HG02884 (cell line): ENCODE results near the gene MED22.

Experiments used
- ATAC-seq: cut with Tn5 transposase; IDR thresholded peaks from one replicate; pipeline ENCODE4 v1.9.1; 2021; ENCODE audit warnings: mild to moderate bottlenecking, moderate library complexity; ENCODE audit not compliant: unreplicated experiment

The MED22 gene

DNA sequence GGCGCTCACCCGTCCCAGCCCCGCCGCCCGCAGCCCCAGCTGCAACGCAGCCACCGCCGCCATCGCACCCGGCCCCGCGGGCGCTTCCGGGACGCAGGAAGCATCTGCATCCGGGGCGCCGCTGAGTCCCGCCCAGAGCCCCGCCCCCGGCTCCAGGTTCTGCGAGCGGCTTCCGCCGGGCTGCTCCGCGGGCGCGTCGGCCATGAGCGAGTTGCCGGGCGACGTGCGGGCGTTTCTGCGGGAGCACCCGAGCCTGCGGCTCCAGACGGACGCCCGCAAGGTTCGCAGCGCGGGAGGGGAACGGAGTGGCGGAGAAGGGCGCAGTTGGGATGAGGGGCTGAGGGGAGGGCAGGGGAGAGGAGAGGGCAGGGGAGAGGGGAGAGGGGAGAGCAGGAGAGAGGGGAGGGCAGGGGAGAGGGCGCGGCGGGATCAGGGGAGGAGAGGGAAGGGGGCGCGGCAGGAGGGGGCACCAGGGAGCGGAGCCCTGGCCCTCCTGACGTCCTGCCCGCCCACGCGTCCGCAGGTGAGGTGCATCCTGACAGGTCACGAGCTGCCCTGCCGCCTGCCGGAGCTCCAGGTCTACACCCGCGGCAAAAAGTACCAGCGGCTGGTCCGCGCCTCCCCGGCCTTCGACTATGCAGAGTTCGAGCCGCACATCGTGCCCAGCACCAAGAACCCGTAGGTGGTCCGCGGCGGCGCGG lies 8.6 kb upstream of the MED22 start, which contains the start of the genes SURF1 and SURF2:
TSS of gene SURF1 (minus strand) at position 97 of the 701 bp plus-strand sequence. CDS start at position 63, 34 bp downstream.
TSS of gene SURF2 (plus strand) at position 160 of the 701 bp plus-strand sequence. CDS start at position 203, 43 bp downstream.
- ATAC-seq = no peak

DNA sequence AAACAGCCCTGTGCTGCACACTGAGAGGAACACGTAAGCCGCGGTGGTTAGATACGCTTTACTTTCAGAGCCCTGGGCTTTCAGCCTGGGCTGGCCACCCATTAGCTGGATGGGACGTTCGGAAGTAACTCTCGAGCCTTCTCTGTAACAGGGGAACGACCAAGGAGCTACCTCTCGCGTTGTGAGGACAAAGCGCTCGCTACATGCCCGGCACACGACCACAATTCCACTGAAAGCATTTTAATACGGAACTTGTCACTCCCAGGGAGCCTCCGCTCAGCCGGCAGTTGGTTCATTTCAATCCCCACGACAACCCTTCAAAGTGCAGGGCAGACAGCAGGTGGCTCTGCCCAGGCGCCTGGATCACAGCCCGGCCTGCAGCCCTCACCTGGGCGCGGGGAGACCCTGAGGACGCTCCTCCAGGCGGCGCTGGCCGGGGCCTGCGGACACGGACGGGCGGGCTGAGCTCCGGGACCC lies 8.0 kb upstream of the MED22 start:
- no peak for ATAC-seq

DNA sequence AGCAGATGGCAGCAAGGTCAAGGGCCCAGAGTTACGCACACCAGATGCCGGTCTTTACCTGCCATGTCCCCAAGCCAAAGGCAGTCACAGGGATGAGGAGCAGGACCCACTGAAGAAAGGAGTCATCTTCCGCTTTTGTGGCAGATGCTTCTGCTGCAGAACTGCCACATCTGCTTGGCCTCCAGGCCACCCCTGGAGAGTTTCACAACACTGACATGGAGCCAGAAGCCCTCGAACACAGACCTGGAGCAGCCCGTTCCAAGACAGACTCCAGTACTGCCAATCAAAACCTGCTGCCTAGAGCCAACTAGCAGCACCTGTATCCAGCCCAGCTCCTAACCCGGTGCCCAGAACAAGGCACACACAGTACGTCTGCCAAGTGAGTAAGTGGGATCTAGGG lies 6.8 kb upstream of the MED22 start:
- no peak for ATAC-seq

DNA sequence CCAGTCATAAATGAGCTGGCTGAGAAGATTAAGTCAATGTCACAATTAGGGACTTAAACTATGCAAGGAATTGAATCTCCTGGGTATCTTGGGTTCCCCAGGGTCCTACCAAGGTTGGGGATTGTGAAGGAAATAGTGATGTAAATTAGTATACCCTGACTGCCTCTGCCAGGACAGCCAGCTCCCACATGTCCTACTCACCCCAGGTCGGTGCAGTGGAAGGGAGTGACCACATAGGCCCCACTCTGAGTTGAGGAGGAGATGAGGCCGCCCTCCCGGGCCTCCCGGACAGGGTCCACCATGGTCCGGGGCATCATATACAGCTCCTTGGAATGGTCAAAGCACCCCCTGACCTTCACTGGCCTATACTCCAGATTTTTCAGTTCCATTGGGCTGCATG lies 5.6 kb upstream of the MED22 start:
- no peak for ATAC-seq

DNA sequence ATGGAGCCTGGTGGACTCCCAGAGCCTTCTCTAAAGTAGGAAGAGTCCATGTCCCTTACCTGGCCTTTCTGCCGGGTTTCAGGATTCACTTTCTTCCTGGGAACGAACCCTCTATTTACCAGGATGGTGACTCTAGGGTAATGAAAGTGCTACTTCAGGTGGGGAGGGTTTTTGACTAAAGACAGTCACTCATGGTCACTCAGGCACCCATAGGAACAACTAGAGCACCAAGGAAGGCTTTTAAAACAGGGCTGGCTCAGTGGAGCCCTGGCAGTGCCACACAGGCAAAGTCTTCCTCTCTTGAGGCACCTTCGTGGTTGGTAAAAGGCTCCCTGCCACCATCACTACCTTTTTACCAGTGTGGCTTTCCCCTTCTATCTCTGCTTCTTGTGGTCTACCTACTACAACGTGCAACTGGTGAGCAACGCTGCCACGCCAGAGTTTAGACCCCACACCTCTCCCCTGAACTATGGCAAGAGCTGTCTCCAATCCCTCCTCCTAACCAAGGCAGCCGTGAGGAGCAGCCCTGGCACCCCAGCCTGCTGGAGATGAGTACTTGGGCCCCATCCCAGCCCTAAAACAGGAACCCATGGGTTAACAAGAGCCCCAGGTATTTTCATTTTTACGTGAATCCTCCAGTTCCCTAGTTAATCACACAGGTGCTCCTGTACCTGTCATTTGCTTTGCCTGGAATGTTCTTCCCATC lies 4.9 kb upstream of the MED22 start:
- no peak for ATAC-seq

DNA sequence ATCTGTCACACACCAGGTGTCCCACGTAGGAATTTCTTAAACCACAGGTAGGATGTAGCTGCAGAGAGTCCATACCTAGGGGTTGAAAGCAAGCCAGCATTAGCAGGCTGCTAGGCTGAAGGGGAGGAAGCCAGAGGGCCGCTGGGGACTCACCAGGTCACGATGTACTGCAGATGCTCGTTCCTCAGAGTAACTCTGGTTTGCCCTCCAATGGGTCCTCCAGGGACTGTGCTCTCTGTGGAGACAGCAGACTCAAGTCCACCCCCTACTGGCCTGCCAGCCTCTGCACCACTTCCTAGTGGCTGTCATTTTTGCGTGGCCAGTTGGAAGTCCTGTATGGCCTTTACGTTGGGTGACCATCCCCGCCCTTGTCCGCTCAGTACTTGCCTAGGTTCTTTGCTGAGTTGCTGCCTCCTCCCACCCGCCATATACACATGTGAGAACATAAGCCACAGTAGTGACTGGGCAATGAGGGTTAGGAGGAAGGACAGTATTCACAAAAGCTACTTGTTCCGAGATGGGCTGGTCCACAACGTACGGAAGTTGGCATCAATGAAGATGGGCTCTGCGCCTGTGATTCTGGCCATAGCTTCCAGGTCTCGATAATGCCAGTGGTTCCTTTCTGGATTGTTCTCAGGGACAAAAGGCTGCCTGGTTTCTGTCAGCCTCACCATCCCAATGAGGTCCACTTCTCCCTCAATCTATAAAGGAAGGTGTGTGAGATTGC lies 4.1 kb upstream of the MED22 start:
- no peak for ATAC-seq

DNA sequence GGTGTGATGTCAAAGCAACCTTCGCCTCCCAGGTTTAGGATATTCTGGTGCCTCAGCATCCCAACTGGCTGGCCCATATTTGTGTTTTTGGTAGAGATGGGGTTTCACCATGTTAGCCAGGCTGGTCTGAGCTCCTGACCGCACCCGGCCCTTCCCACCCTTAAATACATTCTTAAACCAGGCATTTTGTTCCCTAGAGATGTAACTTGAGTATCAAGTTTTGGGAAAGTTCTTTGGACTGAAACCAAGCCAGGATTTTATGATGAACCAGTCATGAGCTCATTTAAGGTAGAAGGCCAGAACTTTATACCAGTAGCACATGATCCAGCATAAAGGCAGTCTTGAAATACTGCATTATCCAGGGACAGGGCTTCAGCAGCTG lies 3.6 kb upstream of the MED22 start:
- no peak for ATAC-seq

DNA sequence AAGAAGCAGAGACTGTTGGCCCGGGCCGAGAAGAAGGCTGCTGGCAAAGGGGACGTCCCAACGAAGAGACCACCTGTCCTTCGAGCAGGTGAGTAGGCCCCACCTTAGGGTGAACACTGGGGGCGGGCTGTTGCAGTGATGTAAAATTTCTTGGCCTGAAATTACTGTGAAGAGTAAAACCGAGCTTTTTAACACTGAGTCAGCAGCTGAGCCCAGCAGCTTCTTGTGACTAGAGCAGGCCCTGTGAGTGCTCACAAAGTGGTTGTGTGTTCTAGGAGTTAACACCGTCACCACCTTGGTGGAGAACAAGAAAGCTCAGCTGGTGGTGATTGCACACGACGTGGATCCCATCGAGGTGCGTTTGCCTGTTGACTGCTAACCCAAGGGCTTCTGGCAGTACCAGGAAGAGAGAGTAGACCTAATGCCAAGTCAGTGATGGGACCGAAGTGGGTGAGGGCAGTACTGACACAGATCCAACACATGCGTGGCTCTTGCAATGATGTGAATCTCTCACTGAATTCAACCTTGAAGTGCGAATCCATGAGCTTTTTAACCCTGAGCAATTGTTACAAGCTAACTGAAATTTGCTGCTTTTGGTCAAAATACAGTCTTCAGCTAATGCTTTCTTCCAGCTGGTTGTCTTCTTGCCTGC lies 2.2 kb upstream of the MED22 start:
- ATAC-seq = no peak

DNA sequence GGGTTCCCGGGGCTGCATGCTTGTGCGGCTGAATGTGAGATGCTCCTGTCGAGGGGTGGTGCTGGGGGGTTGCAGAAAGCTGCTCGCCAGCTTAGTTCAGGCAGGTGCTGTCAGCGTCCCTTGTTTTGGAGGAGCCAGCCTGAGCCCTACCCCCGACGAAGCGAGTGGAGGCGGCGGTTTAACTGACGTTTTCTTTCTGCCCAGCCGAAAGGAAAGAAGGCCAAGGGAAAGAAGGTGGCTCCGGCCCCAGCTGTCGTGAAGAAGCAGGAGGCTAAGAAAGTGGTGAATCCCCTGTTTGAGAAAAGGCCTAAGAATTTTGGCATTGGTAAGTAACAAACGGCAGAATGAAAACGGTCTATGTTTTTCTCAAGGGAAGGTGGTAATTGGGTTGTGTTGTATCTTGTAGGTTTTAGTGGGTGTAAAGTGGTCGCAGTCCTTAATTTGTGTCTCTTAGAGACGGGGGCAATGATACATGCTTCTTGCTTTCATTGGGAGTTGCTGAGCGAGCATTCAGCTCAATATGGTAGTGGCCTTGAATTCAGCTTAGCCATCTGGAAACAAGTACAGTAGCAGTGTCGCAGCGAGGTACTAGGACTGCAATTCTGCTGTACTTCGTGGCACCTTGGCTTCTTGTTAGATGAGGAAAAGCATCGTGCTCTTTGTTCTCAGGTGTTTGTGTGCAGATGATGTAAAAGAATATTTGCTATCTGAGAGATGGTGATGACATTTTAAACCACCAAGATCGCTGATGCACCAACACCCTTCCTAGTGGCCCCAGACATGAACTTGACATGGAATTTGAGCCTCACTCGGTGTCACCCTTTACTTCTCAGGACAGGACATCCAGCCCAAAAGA lies 1.0 kb upstream of the MED22 start:
- ATAC-seq = no peak

DNA sequence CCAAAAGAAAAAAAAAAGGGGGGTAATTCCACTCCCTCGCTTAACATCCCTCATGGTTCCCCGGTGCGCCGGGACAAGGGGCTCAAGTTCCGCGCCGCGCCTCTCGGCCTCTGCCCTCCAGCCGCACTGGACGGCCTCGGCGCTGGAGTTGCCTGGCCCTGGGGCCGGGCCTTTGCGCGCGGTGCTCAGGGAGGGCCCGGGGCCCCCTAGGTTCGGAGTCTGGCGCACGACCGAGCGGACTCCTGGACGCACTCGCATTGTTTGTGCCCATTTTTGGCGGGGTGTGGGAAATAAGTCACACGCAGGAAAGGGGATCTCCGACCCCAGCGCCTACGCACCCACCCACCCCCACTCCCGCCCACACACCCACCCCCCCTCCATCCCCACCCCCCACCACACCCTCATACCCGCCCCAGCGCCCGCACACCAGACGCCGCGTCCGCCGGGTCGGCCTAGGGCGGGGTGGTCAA lies 381 bp downstream of the MED22 start:
- no peak for ATAC-seq

DNA sequence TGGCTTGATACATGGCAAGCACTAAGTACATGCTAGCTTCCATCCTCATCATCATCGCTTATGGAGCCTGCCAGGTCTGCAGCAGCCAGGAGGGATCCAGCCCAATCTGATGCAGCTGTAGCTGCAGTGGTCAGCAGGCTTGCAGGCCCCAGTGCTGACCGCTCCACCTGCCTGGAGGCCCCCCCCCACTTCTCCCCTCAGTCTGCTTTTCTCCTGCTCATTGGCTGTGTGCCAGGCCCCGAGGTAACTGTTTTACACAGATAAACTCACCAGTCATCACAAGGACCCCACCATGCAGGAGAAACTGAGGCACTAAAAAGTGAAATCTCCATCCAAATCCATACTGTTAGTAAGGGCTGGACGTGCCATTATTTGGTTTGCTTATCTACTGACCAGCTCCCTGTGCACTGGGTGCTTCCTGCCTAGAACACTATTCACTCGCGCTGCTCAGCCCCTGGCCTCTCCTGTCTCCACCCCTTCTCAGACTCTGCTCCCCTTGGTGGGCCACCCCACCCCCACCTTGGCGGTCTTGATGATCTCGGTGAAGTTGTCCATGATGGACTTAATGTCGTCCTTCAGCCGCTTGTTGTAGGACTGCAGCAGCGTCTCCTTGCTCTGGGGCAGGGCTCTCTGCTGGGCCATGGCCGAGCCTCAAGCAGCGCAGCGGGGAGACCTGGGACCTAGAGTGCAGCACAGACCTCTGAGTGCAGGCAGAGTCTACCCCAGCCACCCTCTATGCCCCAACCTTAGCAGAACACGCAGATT lies 1.7 kb downstream of the MED22 start:
- no peak for ATAC-seq

DNA sequence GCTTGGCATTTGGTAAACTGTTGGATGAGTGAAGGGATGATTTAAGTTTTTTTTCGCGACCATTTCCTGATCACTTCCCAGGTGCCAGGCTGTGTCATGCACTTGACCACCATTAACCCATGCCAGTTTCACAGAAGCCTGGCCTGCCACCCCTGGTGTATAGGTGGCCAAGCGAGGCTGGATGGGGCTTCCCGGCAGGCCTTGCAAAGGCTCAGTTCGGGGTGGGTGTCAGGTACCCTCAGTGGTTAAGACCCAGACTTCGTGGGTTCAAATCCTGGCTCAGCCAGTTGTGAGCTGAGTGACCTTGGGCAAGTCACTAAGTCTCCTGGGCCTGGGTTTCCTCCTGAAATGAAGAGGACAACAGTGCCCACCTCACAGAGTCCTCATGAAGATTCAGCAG lies 2.3 kb downstream of the MED22 start:
- ATAC-seq = no peak

DNA sequence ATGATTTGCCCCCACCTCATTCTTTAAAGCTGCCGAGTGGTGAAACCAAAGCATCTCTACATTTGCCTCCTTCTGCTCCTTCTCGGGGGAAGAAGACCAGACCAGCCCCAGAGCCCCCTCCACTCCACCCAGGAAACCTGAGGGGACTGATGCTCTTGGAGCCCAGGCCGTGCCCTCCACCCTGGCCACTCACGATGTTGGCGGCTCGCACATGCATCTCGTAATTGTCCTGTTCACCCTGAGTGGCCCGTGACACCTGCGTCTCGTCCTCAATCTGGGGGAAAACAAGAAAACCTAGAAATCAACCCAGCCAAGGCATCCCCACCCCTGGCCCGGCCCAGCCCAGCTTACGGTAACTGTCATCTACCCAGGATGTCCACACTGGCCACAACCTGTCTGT lies 3.0 kb downstream of the MED22 start:
- no peak for ATAC-seq

DNA sequence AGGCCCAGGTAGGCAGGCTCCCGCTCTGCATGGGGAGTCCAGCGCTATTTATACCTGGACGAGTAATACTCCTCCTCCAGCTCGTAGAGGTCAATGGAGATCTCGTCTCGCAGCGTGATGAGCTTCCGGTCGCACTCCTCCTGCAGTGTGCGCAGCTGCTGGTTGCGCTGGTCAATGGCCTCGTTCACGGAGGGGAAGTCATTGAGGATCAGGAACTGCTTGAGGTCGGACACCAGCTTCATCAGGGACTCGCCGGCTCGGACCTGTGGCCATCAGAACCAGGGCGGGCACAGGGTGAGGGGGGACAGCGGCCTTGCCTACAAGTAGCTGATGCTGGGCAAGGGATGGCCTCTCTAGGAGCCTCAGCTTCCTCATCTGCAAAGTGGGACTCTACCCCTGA lies 3.9 kb downstream of the MED22 start:
- ATAC-seq = no peak

DNA sequence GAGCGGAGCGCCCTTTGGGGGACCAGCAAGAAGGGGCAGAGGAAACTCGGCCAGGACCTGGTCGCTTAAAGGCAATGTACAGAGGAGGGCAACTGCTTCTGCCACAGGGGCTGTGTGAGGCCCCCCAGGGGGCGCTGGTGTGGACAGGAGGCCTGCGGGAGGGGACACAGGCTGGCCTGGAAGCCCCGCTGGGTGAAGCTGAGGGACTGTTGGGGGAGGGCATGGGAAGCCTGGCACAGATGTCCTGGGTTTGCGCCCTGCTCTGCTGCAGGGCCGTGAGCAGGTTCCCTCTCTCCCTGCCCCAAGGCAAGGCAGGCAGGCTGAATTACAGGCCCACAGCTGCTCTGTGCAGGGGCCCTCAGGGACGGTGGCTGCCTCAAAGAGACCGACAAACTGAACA lies 5.4 kb downstream of the MED22 start:
- no peak for ATAC-seq

DNA sequence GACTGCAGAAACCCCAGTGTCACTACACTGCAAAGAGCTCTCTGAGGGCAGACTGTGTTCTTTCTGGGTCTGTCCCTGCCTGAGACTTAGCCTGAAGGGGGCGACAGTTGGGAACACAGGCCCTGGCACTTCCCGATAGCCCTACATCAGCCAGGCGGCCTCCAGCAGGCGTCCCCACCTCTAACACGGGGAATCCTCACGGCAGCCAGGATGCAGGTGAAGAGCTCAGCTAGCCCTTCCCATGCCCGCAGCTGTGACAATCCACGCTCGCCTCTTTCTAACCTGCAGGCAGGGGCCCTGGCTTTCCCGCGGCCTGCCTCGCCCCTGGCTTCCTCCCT lies 5.9 kb downstream of the MED22 start:
- ATAC-seq = no peak

DNA sequence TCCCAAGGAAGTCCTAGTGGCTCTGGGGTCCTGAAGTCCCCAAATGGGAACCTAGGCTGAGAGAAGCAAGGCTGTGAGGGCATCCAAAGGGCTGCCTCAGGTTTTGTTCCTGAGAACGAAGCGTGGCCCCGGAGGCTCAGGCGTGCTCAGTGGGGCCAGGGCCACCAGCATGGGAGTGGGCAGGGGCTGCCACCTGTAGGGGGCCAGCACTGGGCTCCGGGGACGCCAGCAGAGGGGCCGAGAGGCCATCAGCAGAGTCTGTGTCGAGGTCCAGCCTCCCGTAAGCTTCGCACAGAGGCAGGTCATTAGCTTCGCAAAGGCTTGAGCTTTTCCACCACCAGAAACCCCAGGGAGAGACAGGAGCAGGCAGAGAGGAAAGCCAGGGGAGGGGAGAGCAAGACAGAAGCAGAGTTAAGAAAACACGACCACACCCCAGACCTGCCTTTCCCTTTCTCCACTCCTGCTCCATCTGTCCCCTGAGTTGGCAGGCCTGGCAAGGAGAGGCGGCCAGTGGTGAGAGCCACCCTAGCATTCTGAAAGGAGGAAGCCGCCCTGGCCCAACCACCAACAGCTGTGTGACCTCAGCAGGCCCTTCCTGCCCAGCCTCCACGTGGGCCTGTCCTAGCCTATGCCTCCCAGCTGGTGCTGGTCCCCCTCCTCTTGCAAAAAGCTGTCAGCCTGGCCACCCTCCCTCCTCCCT lies 6.4 kb downstream of the MED22 start:
- no peak for ATAC-seq

DNA sequence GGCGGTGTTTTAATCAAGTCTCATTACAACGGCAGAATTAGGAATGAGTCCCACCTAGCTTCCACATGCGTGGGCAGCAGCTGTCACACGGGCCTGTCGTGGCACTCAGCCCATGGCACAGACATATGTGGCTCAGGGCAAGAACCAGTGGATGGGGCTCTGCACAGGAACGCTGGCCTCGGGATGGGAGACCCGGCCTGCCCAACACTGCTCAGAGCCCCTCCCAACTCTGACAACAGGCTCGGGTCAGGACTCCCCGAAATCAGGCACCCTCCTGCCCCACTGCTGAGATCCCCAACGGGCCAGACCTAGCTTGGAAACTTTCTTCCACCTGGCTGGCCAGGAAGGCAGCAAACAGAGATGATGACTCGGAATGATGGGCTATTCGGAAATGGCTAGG lies 7.0 kb downstream of the MED22 start:
- ATAC-seq = no peak

DNA sequence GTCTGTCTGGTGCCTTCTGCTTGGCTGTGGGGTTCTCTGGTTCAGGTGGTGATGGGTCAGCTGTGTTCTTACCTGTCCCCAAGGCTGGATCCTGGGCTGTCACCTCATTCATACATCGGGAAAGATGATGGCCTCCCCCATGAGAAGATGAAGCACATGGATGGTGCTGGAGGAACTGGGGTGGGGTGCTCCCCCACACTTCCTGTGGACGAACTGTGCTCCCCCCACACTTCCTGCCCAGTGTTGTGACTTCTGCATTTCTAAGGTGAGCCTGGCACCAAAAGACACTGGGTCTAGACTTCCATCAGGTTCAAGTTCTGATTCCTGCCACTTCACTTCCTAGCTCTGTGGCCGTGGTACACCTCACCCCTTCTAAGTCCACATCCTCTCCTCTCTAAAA lies 7.7 kb downstream of the MED22 start:
- ATAC-seq = no peak
